CD4-positive, alpha-beta T cell (primary cell): ENCODE measurements around the gene IL10RA. TPM values are rescaled to one million over a fixed set of nuclear protein-coding genes. Genes with fewer than 3 reads are reported as not detected.
A peak's percentile ranks its signal among the peaks of the same experiment; 100 is the strongest.

Experiments
- ATAC-seq: fragments of 200-7000 bp; cut with Tn5 transposase; one replicate; pipeline ENCODE4 v1.10.0; 2022; ENCODE audit warnings: mild to moderate bottlenecking; ENCODE audit not compliant: poor library complexity
- CTCF ChIA-PET: fragments of 350-600 bp; sonication (Branson Sonifier 250); formaldehyde crosslinking; loops from one replicate; lab custom pipeline; 2021; ENCODE audit warnings: antibody characterized with exemption, inconsistent platforms; lab: Charles Lee
- POLR2A ChIA-PET: fragments of 350-600 bp; sonication (Branson Sonifier 250); formaldehyde crosslinking; loops from one replicate; lab custom pipeline; 2021; ENCODE audit warnings: antibody characterized with exemption, inconsistent platforms; lab: Charles Lee
- DNase-seq, 14 experiments: peaks; one replicate each; pipeline ENCODE4 v3.0.0-alpha.2; 2013 to 2020; ENCODE audit warnings: mixed read lengths in 2 of 14
- H3K27ac ChIP-seq, 2 donors: one replicate each; pipeline versions ENCODE4 v1.5.1 to v1.7.0; 2013; ENCODE audit warnings: low read length in 2 of 2, low read depth in 1 of 2, mild to moderate bottlenecking in 1 of 2
- H3K27me3 ChIP-seq, 2 experiments: 1 replicate in 1 of 2; 2 replicates in 1 of 2; pipeline versions ENCODE4 v1.6.1 to v1.7.0; 2013; ENCODE audit warnings: low read length in 2 of 2, control low read depth in 1 of 2, mild to moderate bottlenecking in 1 of 2, moderate library complexity in 1 of 2; ENCODE audit not compliant: insufficient read depth in 2 of 2, control insufficient read depth in 1 of 2
- H3K36me3 ChIP-seq: one replicate; pipeline ENCODE4 v1.6.1; 2013; ENCODE audit warnings: low read length, control low read depth; ENCODE audit not compliant: insufficient read depth
- H3K4me1 ChIP-seq: one replicate; pipeline ENCODE4 v1.6.1; 2013; ENCODE audit warnings: low read length, control low read depth; ENCODE audit not compliant: insufficient read depth
- H3K4me3 ChIP-seq: one replicate; pipeline ENCODE4 v1.5.1; 2013; ENCODE audit warnings: mild to moderate bottlenecking, low read length, moderate library complexity
- H3K9me3 ChIP-seq, 2 experiments: 1 replicate in 1 of 2; 2 replicates in 1 of 2; pipeline versions ENCODE4 v1.6.1 to v1.7.0; 2013; ENCODE audit warnings: low read length in 2 of 2, mild to moderate bottlenecking in 2 of 2, control low read depth in 1 of 2, moderate library complexity in 1 of 2; ENCODE audit not compliant: control insufficient read depth in 1 of 2, insufficient read depth in 1 of 2
- H3K27ac Mint-ChIP-seq: one replicate; pipeline ENCODE4 v1.8.0; 2020; ENCODE audit warnings: mixed read lengths
- H3K27me3 Mint-ChIP-seq: one replicate; pipeline ENCODE4 v1.8.0; 2021; ENCODE audit warnings: mixed read lengths
- H3K36me3 Mint-ChIP-seq: one replicate; pipeline ENCODE4 v1.8.0; 2021; ENCODE audit warnings: low read depth, mixed read lengths
- H3K4me1 Mint-ChIP-seq: one replicate; pipeline ENCODE4 v1.8.0; 2021; ENCODE audit warnings: low read depth, mixed read lengths
- H3K4me3 Mint-ChIP-seq: one replicate; pipeline ENCODE4 v1.8.0; 2020; ENCODE audit warnings: mild to moderate bottlenecking, mixed read lengths
- H3K9me3 Mint-ChIP-seq: one replicate; pipeline ENCODE4 v1.8.0; 2020; ENCODE audit warnings: mixed read lengths
- CTCF ChIP-seq: fragments of 200-600 bp; IDR thresholded peaks from one replicate; pipeline ENCODE4 v1.8.0; 2022; ENCODE audit warnings: antibody characterized with exemption, mild to moderate bottlenecking
- intact Hi-C, 2 experiments: fragments of 100-400 bp; cut with DNase I in 1 of 2; cut with micrococcal nuclease in 1 of 2; formaldehyde crosslinking; loops; one replicate each; pipeline versions ENCODE4 v1.15.1 to v1.9.0; 2023 to 2025; cut with DNase I, micrococcal nuclease
- polyA plus RNA-seq, 2 donors: library from polyadenylated mRNA; unstranded; fragments of 120-200 nt; gene quantifications; one replicate each; pipeline ENCODE4 v1.2.1, GENCODE V29; 2013
- total RNA-seq, 174 experiments: library from RNA in 2 of 174; stranded (reverse) in 2 of 174; gene quantifications; one replicate each; pipeline ENCODE4 v1.2.3 and lab custom pipeline; 2021 to 2026

The IL10RA gene
- total RNA-seq (100 to 1,000 TPM; 193 to 203 TPM), total RNA-seq (lab: John Stamatoyannopoulos, UW) (55.3 to 1,369 (median 507) reads per million in 172 experiments)
- polyA plus RNA-seq (2013, experiment 1 of 2) = 265 TPM
- polyA plus RNA-seq (2013, experiment 2 of 2) = 369 TPM

DNA sequence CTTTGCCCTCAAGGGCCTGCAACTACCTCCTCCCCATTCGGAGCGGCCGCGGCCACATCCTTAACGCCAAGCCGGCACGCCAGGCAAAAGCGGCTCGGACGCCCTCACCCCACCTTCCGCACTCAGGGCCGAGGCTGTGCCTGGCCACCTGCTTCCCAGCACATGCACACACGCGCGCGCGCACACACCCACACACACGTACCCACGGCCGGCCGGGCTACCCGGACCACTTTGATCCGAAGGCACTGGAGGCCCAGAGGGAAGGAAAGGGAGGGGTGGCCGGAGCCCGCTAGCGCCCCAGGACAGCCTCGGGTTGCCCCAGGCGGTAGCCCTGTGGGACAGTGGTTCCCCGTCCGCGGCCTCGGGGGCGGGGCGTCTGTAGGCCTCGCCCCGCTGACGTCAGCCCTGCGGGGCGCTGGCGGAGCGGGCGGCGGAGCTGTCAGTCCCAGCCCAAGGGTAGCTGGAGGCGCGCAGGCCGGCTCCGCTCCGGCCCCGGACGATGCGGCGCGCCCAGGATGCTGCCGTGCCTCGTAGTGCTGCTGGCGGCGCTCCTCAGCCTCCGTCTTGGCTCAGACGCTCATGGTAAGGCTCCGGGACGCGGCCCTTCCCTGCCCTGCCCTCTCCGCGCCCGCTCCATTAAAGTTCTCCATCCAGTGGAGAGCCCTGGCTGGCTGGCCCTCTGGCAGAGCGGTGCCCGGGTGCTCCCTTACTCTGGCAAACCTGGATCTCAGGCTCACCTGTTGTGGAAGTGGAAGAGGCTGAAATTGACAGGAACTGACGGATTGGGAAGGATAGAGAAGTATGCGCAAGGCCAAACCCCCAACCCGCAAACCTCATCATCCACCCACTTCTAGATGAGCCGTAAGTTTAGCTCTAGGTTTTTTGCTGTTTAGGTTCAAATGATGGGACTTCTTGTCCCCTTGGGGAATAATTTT, at the start of gene IL10RA:
IL10RA (plus strand) TSS at position 442 of the 935 bp plus-strand sequence; CDS start at position 516, 74 bp downstream.
- Mint-ChIP-seq H3K27me3 (no peaks in the 10 kb centered on the region), H3K4me1 (peaks cover 72% of the 10 kb centered on the region), H3K4me3 (peak within 1 kb of the TSS; percentile 90), H3K9me3 (no peaks in the 10 kb centered on the region), H3K36me3 (peaks cover 49% of the 10 kb centered on the region), H3K27ac (peak within 1 kb of the TSS; percentile 87)
- Histone ChIP-seq H3K4me3 (peak within 1 kb of the TSS; percentile 98), H3K4me1 (peaks cover 66% of the 10 kb centered on the region), H3K9me3 (no peaks in the 10 kb centered on the region), H3K36me3 (peaks cover 41% of the 10 kb centered on the region), H3K27ac (peak within 1 kb of the TSS; percentile 88 to 93), H3K27me3 (no peaks in the 10 kb centered on the region)
- DNase-seq = peak; percentile 57 to 93 (median 78)
- intact Hi-C loops = loop anchor here (2.0 to 5.0 kb wide), 4 partner anchors 17 to 169 kb away; no protein-coding TSS in a partner anchor
- CTCF ChIA-PET = interaction anchor here (1.5 to 5.3 kb wide), 5 partner anchors 14 to 179 kb away, joined by 5 to 37 read pairs (median 19); no protein-coding TSS in a partner anchor
- POLR2A ChIA-PET = interaction anchor here (0.6 to 24.2 kb wide), 15 partner anchors 9 to 1344 kb away, joined by 3 to 392 read pairs (median 9); no protein-coding TSS in a partner anchor
- TF ChIP-seq CTCF = no peak
- peak; percentile 72 for ATAC-seq

DNA sequence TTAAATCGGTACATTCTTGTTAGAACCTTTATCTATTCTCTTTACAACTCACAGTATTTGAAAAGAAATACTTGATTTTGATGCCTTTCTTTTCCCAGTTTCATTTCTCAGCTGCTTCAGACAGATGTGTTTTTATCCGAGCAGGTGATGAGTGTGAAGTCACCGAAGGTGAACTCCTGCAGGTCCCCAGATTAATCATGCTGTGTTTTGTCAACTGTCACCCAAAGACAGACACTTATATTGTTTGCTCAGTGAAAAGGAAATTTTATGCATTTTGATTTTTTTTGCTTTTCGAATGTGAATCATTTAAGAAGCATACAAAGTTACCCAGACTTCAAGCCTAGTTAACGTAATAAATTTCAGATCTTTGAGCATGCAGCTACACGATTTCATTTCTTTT, 49.2 kb upstream of the IL10RA start:
- intact Hi-C loops = no loop called here
- Mint-ChIP-seq H3K4me1 (peaks cover 18% of the 10 kb centered on the region), H3K4me3 (no peak overlapping the region), H3K27me3 (no peaks in the 10 kb centered on the region), H3K36me3 (no peaks in the 10 kb centered on the region), H3K9me3 (no peaks in the 10 kb centered on the region), H3K27ac (no peak overlapping the region)
- no peaks in the 10 kb centered on the region for H3K27me3 ChIP-seq
- POLR2A ChIA-PET = no interaction called here
- no peaks in the 10 kb centered on the region for H3K9me3 ChIP-seq
- DNase-seq (no peak), ATAC-seq (no peak)
- TF ChIP-seq CTCF = no peak
- H3K4me3 ChIP-seq = no peak overlapping the region
- CTCF ChIA-PET = interaction anchor here (1.2 kb wide), 1 partner anchor 130 kb away, joined by 4 read pairs; no protein-coding TSS in a partner anchor
- no peaks in the 10 kb centered on the region for H3K36me3 ChIP-seq
- H3K4me1 ChIP-seq = peaks cover 5% of the 10 kb centered on the region
- H3K27ac ChIP-seq = no peak overlapping the region

- ATAC-seq (no peak), DNase-seq (no peak)
- Mint-ChIP-seq H3K4me3 (no peak overlapping the region), H3K27ac (no peak overlapping the region), H3K36me3 (no peaks in the 10 kb centered on the region), H3K4me1 (peaks cover 12% of the 10 kb centered on the region), H3K27me3 (no peaks in the 10 kb centered on the region), H3K9me3 (no peaks in the 10 kb centered on the region)
- Histone ChIP-seq H3K27ac (no peak overlapping the region), H3K4me1 (peaks cover 12% of the 10 kb centered on the region), H3K9me3 (no peaks in the 10 kb centered on the region), H3K27me3 (no peaks in the 10 kb centered on the region), H3K4me3 (no peak overlapping the region), H3K36me3 (no peaks in the 10 kb centered on the region)
- intact Hi-C loops = no loop called here
- no peak for TF ChIP-seq CTCF
- ChIA-PET CTCF (no interaction called here), POLR2A (no interaction called here)
These were observed 45.5 kb upstream of the IL10RA start for GRCh38 chr11:117940736-117941135.
